HG02678 (cell line): ENCODE measurements around the gene NECTIN3.

ENCODE experiments used
- ATAC-seq: cut with Tn5 transposase; IDR thresholded peaks from one replicate; pipeline ENCODE4 v1.9.1; 2021; ENCODE audit warnings: mild to moderate bottlenecking, moderate library complexity; ENCODE audit not compliant: unreplicated experiment

Gene NECTIN3

GRCh38 chr3:111197485-111197884, 125.9 kb downstream of the NECTIN3 start:
- ATAC-seq, result no peak

- no peak for ATAC-seq
Measured at GRCh38 chr3:111200027-111200426, 128.4 kb downstream of the NECTIN3 start.

GRCh38 chr3:111210003-111210711, 138.5 kb downstream of the NECTIN3 start:
- no peak for ATAC-seq

GRCh38 chr3:111210866-111211564, 139.4 kb downstream of the NECTIN3 start:
- ATAC-seq, result no peak

GRCh38 chr3:111212511-111212910, 140.9 kb downstream of the NECTIN3 start:
- no peak for ATAC-seq

- ATAC-seq, result no peak
Measured at GRCh38 chr3:111215481-111215880, 143.9 kb downstream of the NECTIN3 start.

GRCh38 chr3:111218615-111219014, 147.0 kb downstream of the NECTIN3 start:
- ATAC-seq, result no peak

GRCh38 chr3:111227216-111227615, 155.6 kb downstream of the NECTIN3 start:
- ATAC-seq, result no peak

- no peak for ATAC-seq
Measured at GRCh38 chr3:111229301-111229700, 157.7 kb downstream of the NECTIN3 start.

GRCh38 chr3:111236836-111237713, 165.5 kb downstream of the NECTIN3 start:
- no peak for ATAC-seq

GRCh38 chr3:111237946-111238345, 166.3 kb downstream of the NECTIN3 start:
- ATAC-seq, result no peak

GRCh38 chr3:111238885-111239284, 167.3 kb downstream of the NECTIN3 start:
- peak; percentile 97 for ATAC-seq

GRCh38 chr3:111241960-111242359, 170.3 kb downstream of the NECTIN3 start:
- ATAC-seq, result no peak
